ENCODE data around the gene NR4A2. TPM values are rescaled to one million over a fixed set of nuclear protein-coding genes. Genes with fewer than 3 reads are reported as not detected.

Gene NR4A2
- polyA plus RNA-seq, 1 of the 3 experiments (the other 2 are of a cell fraction) = 16.2 TPM

- TF ChIP-seq NFIC (IDR thresholded peaks at IDR 0.05; ENCODE audit: borderline replicate concordance) (no peak), ELF1 (IDR thresholded peaks at IDR 0.05) (no peak), SIN3A (IDR thresholded peaks at IDR 0.05; ENCODE audit: borderline replicate concordance, low read depth, low read length) (no peak), GATA2 (CRISPR knock-in tag; IDR thresholded peaks at IDR 0.05) (no peak), FOXJ3 (CRISPR knock-in tag; IDR thresholded peaks at IDR 0.05) (no peak), IRF3 (IDR thresholded peaks at IDR 0.05; ENCODE audit: low read depth, low read length) (no peak), SMC3 (IDR thresholded peaks at IDR 0.05; ENCODE audit: low read depth, low read length) (no peak), NRF1 (IDR thresholded peaks at IDR 0.05; ENCODE audit: low read depth, low read length) (no peak)
Measured at GRCh38 chr2:156347431-156347830, 14.9 kb upstream of the NR4A2 start (continued).

GRCh38 chr2:156346731-156347130, 14.2 kb upstream of the NR4A2 start:
- CTCF ChIA-PET = interaction anchor here (4.9 kb wide), 1 partner anchor 12 kb away, joined by 21 read pairs; no protein-coding TSS in a partner anchor
- POLR2A ChIA-PET = no interaction called here

More at GRCh38 chr2:156346731-156347130, 14.2 kb upstream of the NR4A2 start:
- Histone ChIP-seq H3K4me1 (ENCODE audit: control insufficient read depth in 1 of 2, insufficient read depth in 2 of 2, low read depth in 1 of 2, low read length in 1 of 2) (peaks cover 0 to 4% of the 10 kb centered on the region in 2 experiments; a peak in 1 of 4 replicates), H3K9ac (no peak overlapping the region), H3F3A (replicated peaks; ENCODE audit: insufficient read depth) (peaks cover 4% of the 10 kb centered on the region), H3K9me2 (no peaks in the 10 kb centered on the region), H3K27me3 (ENCODE audit: insufficient read depth) (no peaks in the 10 kb centered on the region), H3K27ac (ENCODE audit: low read depth in 2 of 2, low read length in 1 of 2) (no peak overlapping the region), H3K4me3 (ENCODE audit: low read depth in 2 of 2, low read length in 1 of 2) (no peak overlapping the region), H2AFZ (ENCODE audit: low read depth) (no peak overlapping the region), H3K4me2 (no peak overlapping the region), H3K9me3 (no peaks in the 10 kb centered on the region), H3K79me2 (ENCODE audit: insufficient read depth) (no peaks in the 10 kb centered on the region), H3K36me3 (replicated peaks in 1 of 2; ENCODE audit: control insufficient read depth in 1 of 2, insufficient read depth in 2 of 2, low read length in 1 of 2) (no peaks in the 10 kb centered on the region), H4K20me1 (ENCODE audit: insufficient read depth) (no peaks in the 10 kb centered on the region)
- TF ChIP-seq PBX3 (IDR thresholded peaks at IDR 0.05) (no peak), USF2 (IDR thresholded peaks at IDR 0.05; ENCODE audit: borderline replicate concordance, low read depth, low read length) (no peak), YY1 (IDR thresholded peaks at IDR 0.05; ENCODE audit: low read depth) (no peak), FOSL2 (IDR thresholded peaks at IDR 0.05; ENCODE audit: borderline replicate concordance, low read depth) (no peak), ZBTB33 (IDR thresholded peaks at IDR 0.05; ENCODE audit: borderline replicate concordance, low read depth) (no peak), FOXM1 (IDR thresholded peaks at IDR 0.05; ENCODE audit: low read depth) (no peak), REST (IDR thresholded peaks at IDR 0.05; ENCODE audit: low read depth, low read length) (no peak), SMC3 (IDR thresholded peaks at IDR 0.05; ENCODE audit: low read depth, low read length) (no peak)
- WGBS (ENCODE audit: low lambda C conversion rate) = 47% methylated on average over 4 of the region's 4 CpGs
- DNase-seq = no peak
